SJCRH30 (cell line): ENCODE measurements around the gene SLC26A4. TPM values are rescaled to one million over a fixed set of nuclear protein-coding genes. Genes with fewer than 3 reads are reported as not detected.
A peak's percentile ranks its signal among the peaks of the same experiment; 100 is the strongest.
"Not testable (repeated sequence)": the region's sequence is repeated elsewhere in the genome, so short reads cannot be mapped to it uniquely, and the experiment has no call there.

Source experiments
- DNase-seq, 2 experiments: peaks; one replicate each; pipeline ENCODE4 v3.0.0-alpha.2; 2015 to 2020
- H3K27ac ChIP-seq: fragments of 250-450 bp; sonication (Bioruptor Pico); 2 replicates; pipeline ENCODE4 v1.5.1; 2020; ENCODE audit warnings: mild to moderate bottlenecking, moderate library complexity
- H3K27me3 ChIP-seq: fragments of 250-450 bp; sonication (Bioruptor Pico); 2 replicates; pipeline ENCODE4 v1.5.1; 2020; ENCODE audit warnings: mild to moderate bottlenecking, moderate library complexity
- H3K36me3 ChIP-seq: fragments of 250-450 bp; sonication (Bioruptor Pico); 2 replicates; pipeline ENCODE4 v1.5.1; 2020; ENCODE audit warnings: mild to moderate bottlenecking, moderate library complexity
- H3K4me1 ChIP-seq: fragments of 250-450 bp; sonication (Bioruptor Pico); 2 replicates; pipeline ENCODE4 v1.5.1; 2020; ENCODE audit warnings: mild to moderate bottlenecking, moderate library complexity
- H3K4me3 ChIP-seq: fragments of 250-450 bp; sonication (Bioruptor Pico); 2 replicates; pipeline ENCODE4 v1.5.1; 2020; ENCODE audit warnings: mild to moderate bottlenecking, moderate library complexity
- H3K9me3 ChIP-seq: fragments of 250-450 bp; sonication (Bioruptor Pico); replicated peaks from 2 replicates; pipeline ENCODE4 v1.5.1; 2020; ENCODE audit warnings: mild to moderate bottlenecking, moderate library complexity
- total RNA-seq: library from RNA; depleted of rRNA; stranded (reverse); fragments of >200 nt; shearing (Covaris generic); gene quantifications from 2 replicates; pipeline ENCODE4 v1.2.3, GENCODE V29; 2014; rRNA removed

Gene SLC26A4
- 3.7 and 3.9 TPM in 2 replicates for total RNA-seq

GRCh38 chr7:107660381-107661080 is at the start of gene SLC26A4:
SLC26A4 (plus strand) TSS chr7:107660828; CDS start chr7:107661642, 814 bp downstream.
- peak within 1 kb of the TSS; percentile 30 for H3K4me3 ChIP-seq
- H3K27ac ChIP-seq, result no peak within 1 kb of the TSS
- no peaks in the 10 kb centered on the region for H3K9me3 ChIP-seq
- H3K36me3 ChIP-seq, result no peaks in the 10 kb centered on the region
- H3K4me1 ChIP-seq, result no peaks in the 10 kb centered on the region
- H3K27me3 ChIP-seq, result no peaks in the 10 kb centered on the region
- DNase-seq, result peak; percentile 32 to 34

- H3K27ac ChIP-seq, result no peak overlapping the region
- H3K27me3 ChIP-seq, result no peaks in the 10 kb centered on the region
- H3K36me3 ChIP-seq, result peaks cover 21% of the 10 kb centered on the region
- H3K4me3 ChIP-seq, result no peak overlapping the region
- H3K9me3 ChIP-seq, result no peaks in the 10 kb centered on the region
- no peak for DNase-seq
- peaks cover 7% of the 10 kb centered on the region; the same call in 1 of the 2 replicates for H3K4me1 ChIP-seq
Measured at GRCh38 chr7:107613439-107613838, 47.2 kb upstream of the SLC26A4 start.

- peaks cover 7% of the 10 kb centered on the region; the same call in 1 of the 2 replicates for H3K4me1 ChIP-seq
- H3K36me3 ChIP-seq, result peaks cover 24% of the 10 kb centered on the region
- no peak overlapping the region for H3K4me3 ChIP-seq
- DNase-seq, result no peak
- no peaks in the 10 kb centered on the region for H3K27me3 ChIP-seq
- no peaks in the 10 kb centered on the region for H3K9me3 ChIP-seq
- H3K27ac ChIP-seq, result no peak overlapping the region
Measured at GRCh38 chr7:107613948-107614347, 46.7 kb upstream of the SLC26A4 start.

- Histone ChIP-seq H3K27me3 (no peaks in the 10 kb centered on the region), H3K4me3 (no peak overlapping the region), H3K27ac (no peak overlapping the region), H3K36me3 (peaks cover 28% of the 10 kb centered on the region), H3K9me3 (no peaks in the 10 kb centered on the region), H3K4me1 (peaks cover 7% of the 10 kb centered on the region; the same call in 1 of the 2 replicates)
- DNase-seq, result peak in 1 of 2 experiments; percentile 41
Measured at GRCh38 chr7:107614425-107614824, 46.2 kb upstream of the SLC26A4 start.

- no peaks in the 10 kb centered on the region for H3K9me3 ChIP-seq
- peaks cover 28% of the 10 kb centered on the region for H3K36me3 ChIP-seq
- no peaks in the 10 kb centered on the region for H3K27me3 ChIP-seq
- no peak for DNase-seq
- H3K4me3 ChIP-seq, result no peak overlapping the region
- H3K27ac ChIP-seq, result no peak overlapping the region
- H3K4me1 ChIP-seq, result peaks cover 7% of the 10 kb centered on the region; the same call in 1 of the 2 replicates
Measured at GRCh38 chr7:107615910-107616680, 44.5 kb upstream of the SLC26A4 start.

GRCh38 chr7:107622429-107622828 is 38.2 kb upstream of the SLC26A4 start:
- Histone ChIP-seq H3K4me3 (no peak overlapping the region), H3K27me3 (no peaks in the 10 kb centered on the region), H3K9me3 (no peaks in the 10 kb centered on the region; the same call in 1 of the 2 replicates), H3K4me1 (no peaks in the 10 kb centered on the region), H3K36me3 (peaks cover 7% of the 10 kb centered on the region; the same call in 1 of the 2 replicates), H3K27ac (no peak overlapping the region)
- no peak for DNase-seq

GRCh38 chr7:107622894-107623293 is 37.7 kb upstream of the SLC26A4 start:
- no peaks in the 10 kb centered on the region; the same call in 1 of the 2 replicates for H3K9me3 ChIP-seq
- H3K4me3 ChIP-seq, result no peak overlapping the region
- H3K36me3 ChIP-seq, result peaks cover 7% of the 10 kb centered on the region; the same call in 1 of the 2 replicates
- no peaks in the 10 kb centered on the region for H3K27me3 ChIP-seq
- no peak for DNase-seq
- H3K4me1 ChIP-seq, result no peaks in the 10 kb centered on the region
- H3K27ac ChIP-seq, result no peak overlapping the region

GRCh38 chr7:107627002-107627401 is 33.6 kb upstream of the SLC26A4 start:
- DNase-seq, result no peak

GRCh38 chr7:107628461-107629064 is 32.1 kb upstream of the SLC26A4 start:
- no peaks in the 10 kb centered on the region; the same call in 1 of the 2 replicates for H3K9me3 ChIP-seq
- DNase-seq, result no peak
- no peaks in the 10 kb centered on the region for H3K36me3 ChIP-seq
- no peak overlapping the region for H3K4me3 ChIP-seq
- no peaks in the 10 kb centered on the region for H3K4me1 ChIP-seq
- no peak overlapping the region for H3K27ac ChIP-seq
- no peaks in the 10 kb centered on the region for H3K27me3 ChIP-seq

More at GRCh38 chr7:107627002-107627401, 33.6 kb upstream of the SLC26A4 start:
- H3K4me3 ChIP-seq, result no peak overlapping the region
- H3K9me3 ChIP-seq, result no peaks in the 10 kb centered on the region; the same call in 1 of the 2 replicates
- no peak overlapping the region for H3K27ac ChIP-seq
- H3K27me3 ChIP-seq, result no peaks in the 10 kb centered on the region
- H3K36me3 ChIP-seq, result no peaks in the 10 kb centered on the region
- H3K4me1 ChIP-seq, result no peaks in the 10 kb centered on the region

- no peak for DNase-seq
- no peaks in the 10 kb centered on the region for H3K36me3 ChIP-seq
- H3K27ac ChIP-seq, result no peak overlapping the region
- no peaks in the 10 kb centered on the region for H3K4me1 ChIP-seq
- no peaks in the 10 kb centered on the region for H3K27me3 ChIP-seq
- no peak overlapping the region for H3K4me3 ChIP-seq
- no peaks in the 10 kb centered on the region; the same call in 1 of the 2 replicates for H3K9me3 ChIP-seq
Measured at GRCh38 chr7:107630342-107630741, 30.3 kb upstream of the SLC26A4 start.

GRCh38 chr7:107631588-107632491 is 28.8 kb upstream of the SLC26A4 start:
- no peaks in the 10 kb centered on the region; the same call in 1 of the 2 replicates for H3K9me3 ChIP-seq
- H3K4me1 ChIP-seq, result no peaks in the 10 kb centered on the region
- no peaks in the 10 kb centered on the region for H3K27me3 ChIP-seq
- no peaks in the 10 kb centered on the region for H3K36me3 ChIP-seq
- DNase-seq, result no peak
- H3K27ac ChIP-seq, result no peak overlapping the region
- H3K4me3 ChIP-seq, result no peak overlapping the region

- Histone ChIP-seq H3K27ac (no peak overlapping the region), H3K4me3 (no peak overlapping the region), H3K36me3 (no peaks in the 10 kb centered on the region), H3K9me3 (no peaks in the 10 kb centered on the region; the same call in 1 of the 2 replicates), H3K4me1 (no peaks in the 10 kb centered on the region), H3K27me3 (no peaks in the 10 kb centered on the region)
- no peak for DNase-seq
Measured at GRCh38 chr7:107632492-107632865, 28.1 kb upstream of the SLC26A4 start.

- no peaks in the 10 kb centered on the region for H3K27me3 ChIP-seq
- no peaks in the 10 kb centered on the region; the same call in none of the 2 replicates for H3K9me3 ChIP-seq
- H3K36me3 ChIP-seq, result no peaks in the 10 kb centered on the region
- DNase-seq, result no peak
- no peak overlapping the region for H3K27ac ChIP-seq
- no peaks in the 10 kb centered on the region for H3K4me1 ChIP-seq
- no peak overlapping the region for H3K4me3 ChIP-seq
Measured at GRCh38 chr7:107638594-107638993, 22.0 kb upstream of the SLC26A4 start.

- H3K9me3 ChIP-seq, H3K36me3 ChIP-seq, H3K4me1 ChIP-seq, DNase-seq, H3K4me3 ChIP-seq, H3K27ac ChIP-seq, H3K27me3 ChIP-seq: not testable (repeated sequence)
Measured at GRCh38 chr7:107639070-107639469, 21.6 kb upstream of the SLC26A4 start.
